AG09319 (cell line): ENCODE data around the gene SHQ1.

ENCODE experiments used
- DNase-seq: peaks from one replicate; pipeline ENCODE4 v3.0.0-alpha.2; 2010; ENCODE audit warnings: low read depth; ENCODE audit errors: extremely low read depth
- TF ChIP-seq, protein P1 (sequence below): IDR thresholded peaks from 2 replicates; pipeline ENCODE4 v1.5.1; 2011; ENCODE audit warnings: low read depth, mild to moderate bottlenecking, inconsistent platforms, low read length, moderate library complexity

SHQ1 gene

DNA sequence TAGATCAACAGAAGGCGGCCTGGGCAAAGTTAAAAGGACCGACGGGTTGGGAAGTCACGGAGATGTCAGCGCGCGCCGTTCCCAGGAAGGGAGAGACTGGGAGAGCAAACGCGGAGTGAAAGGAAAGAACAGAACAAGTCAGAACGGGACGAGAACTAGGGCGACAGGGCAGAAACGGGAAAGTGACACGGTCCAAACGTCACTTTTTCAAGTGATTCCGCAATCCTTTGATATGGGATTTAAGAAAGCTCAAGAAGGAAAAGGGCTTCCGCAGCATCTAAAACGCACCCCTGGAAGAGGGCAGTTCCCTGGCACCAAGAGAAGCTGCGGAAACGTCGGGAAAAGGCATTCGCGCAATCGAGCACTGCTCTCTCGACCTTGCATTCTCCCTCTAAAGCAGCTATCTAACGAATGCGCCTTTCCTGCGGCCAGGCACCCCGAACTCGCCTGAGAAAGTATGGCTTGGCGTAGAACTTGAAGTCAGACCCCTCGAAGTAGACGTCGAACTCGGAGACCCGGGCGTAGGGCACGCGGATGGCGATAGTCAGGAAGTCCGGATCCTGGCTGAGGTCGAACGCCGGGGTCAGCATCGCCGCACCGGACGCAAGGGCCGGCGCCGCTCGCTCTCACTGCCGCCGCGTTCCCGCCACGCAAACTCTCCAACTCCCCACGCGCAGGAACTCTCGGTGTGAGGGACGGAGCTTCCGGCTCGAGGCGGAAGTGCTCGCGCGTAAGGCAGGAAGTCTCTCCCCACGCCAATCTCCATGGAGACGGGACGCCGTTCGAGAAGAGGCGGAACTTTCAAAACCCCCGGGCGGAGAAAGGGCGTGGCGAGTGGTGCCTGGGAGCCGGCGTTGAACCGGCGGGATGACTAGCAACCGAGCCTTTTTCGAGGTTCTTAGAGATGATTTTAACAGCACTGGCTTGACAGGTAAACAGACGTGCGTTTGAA lies at the start of gene SHQ1:
TSS of gene SHQ1 (minus strand) at position 695 of the 952 bp plus-strand sequence. CDS start at position 590, 105 bp downstream.
- DNase-seq: peak; percentile 84
- TF ChIP-seq, protein P1, sequence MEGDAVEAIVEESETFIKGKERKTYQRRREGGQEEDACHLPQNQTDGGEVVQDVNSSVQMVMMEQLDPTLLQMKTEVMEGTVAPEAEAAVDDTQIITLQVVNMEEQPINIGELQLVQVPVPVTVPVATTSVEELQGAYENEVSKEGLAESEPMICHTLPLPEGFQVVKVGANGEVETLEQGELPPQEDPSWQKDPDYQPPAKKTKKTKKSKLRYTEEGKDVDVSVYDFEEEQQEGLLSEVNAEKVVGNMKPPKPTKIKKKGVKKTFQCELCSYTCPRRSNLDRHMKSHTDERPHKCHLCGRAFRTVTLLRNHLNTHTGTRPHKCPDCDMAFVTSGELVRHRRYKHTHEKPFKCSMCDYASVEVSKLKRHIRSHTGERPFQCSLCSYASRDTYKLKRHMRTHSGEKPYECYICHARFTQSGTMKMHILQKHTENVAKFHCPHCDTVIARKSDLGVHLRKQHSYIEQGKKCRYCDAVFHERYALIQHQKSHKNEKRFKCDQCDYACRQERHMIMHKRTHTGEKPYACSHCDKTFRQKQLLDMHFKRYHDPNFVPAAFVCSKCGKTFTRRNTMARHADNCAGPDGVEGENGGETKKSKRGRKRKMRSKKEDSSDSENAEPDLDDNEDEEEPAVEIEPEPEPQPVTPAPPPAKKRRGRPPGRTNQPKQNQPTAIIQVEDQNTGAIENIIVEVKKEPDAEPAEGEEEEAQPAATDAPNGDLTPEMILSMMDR: no peak

DNA sequence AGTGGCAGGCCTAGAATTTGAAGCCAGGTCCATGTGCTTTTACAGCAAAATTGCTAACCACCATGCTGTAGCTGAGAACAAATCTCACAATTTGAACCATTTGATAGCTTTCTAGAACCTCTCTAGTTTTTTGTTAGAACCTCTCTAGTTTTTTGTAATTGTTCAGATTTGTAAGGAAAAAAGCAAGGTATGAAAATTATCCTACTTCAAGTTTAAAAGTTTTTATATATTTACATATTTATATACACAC lies 49.4 kb upstream of the SHQ1 start:
- TF ChIP-seq, protein P1: no peak
- DNase-seq: no peak

DNA sequence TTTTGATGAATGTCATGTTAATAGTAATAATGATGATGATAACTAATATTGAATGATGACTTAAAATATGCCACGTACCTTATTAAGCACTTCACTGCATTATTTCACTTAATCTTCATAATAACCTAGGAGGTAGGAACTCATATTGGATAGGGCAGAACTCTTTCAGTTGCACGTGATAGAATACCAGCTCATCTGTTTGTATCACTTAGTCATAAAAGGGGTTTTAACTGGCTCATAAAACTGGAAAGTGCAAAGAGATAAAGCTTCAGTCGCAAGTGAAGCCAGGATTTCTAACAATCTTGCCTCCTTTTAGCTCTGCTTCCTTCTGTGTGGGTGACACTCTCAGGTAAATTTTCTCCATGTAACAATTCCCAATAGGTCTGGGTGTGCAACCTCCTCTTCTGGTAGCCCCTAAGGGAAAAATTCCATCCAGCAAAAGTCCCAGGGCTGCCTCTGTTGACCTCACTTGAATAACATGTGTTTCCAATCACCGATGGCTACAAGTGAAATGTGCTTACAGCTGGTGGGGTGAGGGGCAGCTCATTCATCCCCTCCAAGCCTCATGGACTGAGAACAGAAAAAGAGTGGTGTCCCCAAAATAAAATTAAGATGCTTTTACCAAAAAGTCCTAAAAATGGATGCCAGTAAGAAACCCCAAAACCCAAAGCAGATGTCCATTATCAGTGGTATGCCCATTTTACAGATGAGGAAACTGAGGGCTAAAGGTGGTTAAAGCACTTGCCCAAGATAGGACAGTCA lies 48.9 kb upstream of the SHQ1 start:
- TF ChIP-seq, protein P1: no peak
- DNase-seq: no peak

DNA sequence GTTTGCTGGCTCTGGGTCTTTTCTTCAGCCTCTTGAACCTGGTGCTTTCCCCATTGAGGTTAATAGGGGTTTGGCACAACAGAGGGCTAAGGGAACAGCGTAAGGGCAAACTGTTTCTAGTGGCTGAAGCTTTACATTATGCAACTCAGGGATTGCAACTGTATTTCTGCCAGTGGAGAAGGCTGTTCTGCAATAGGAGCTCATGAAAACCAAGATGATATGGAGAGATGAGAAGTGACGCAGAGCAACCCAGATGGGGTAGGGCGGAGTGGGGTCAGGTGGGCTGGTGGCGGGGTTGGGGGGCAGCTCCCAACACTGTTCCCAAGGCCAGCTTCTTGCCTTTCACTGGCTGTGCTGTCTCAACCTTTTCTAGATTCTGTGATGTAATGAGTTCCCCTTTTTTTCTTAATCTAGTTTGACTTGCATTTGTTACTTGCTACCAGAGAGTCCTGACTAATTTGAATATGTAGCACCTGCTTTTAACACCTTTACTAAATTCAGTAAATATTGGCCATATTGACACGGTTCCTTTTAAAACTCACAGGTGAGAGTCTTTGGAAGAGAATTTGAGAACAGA lies 46.8 kb upstream of the SHQ1 start:
- TF ChIP-seq, protein P1: no peak
- DNase-seq: no peak

DNA sequence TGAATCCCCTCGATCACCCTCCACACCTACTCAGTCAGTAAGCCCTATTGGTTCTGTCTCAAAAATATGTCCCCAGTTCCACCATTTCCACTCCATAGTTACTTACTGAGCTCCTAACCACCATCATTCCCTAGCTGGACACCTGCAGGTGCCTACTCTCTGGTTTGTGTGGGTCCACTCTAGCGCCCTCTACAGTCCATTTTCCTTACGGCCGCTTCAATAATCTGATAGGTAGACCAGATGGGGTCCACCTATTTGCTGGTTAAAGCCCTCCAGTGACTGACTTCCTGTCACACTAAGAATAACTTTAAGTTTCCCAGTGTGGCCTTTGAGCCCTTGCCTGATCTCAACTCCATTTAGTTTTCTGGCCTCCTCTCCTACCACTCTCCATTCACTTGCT lies 44.6 kb upstream of the SHQ1 start:
- TF ChIP-seq, protein P1: peak; percentile 18
- DNase-seq: no peak

DNA sequence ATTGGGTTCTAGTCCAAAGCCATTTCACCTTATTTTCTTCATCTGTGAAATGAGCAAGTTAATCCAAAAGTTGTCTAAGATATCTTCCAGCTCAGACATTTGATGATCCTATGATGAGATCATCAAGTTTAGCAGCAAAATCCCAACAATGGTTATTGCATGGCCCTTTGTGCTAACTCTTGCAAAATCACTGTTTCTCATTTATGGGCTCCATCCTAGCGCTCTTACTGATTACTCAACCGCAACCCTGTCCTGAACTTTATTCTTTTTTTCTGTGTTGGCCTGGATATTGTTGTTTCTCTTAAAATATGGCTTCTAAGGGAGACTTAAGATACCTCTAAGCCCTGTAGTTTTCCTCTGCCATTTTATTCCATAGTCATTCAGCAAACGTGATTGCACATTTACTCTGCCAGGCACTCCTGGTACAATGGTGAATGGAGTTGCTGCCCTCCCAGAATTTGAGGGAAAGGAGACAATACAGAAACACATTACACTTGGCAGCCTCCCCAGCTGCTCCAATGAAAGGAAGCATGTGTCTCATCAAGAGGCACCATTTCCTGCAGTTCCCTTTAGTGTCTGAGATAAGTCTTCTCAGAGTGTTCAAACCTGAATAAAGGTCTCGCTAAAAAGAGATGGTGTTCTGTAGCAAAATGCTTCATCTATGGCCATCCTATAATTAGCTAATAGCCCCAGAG lies 44.0 kb upstream of the SHQ1 start:
- TF ChIP-seq, protein P1: no peak
- DNase-seq: peak; percentile 83
